Measurements from ENCODE around the gene IGFLR1. TPM values are rescaled to one million over a fixed set of nuclear protein-coding genes. Genes with fewer than 3 reads are reported as not detected.
A peak's percentile ranks its signal among the peaks of the same experiment; 100 is the strongest.
"Not testable (repeated sequence)": the region's sequence is repeated elsewhere in the genome, so short reads cannot be mapped to it uniquely, and the experiment has no call there.

The IGFLR1 gene
- polyA plus RNA-seq, 1 donor = 3.3 TPM

DNA sequence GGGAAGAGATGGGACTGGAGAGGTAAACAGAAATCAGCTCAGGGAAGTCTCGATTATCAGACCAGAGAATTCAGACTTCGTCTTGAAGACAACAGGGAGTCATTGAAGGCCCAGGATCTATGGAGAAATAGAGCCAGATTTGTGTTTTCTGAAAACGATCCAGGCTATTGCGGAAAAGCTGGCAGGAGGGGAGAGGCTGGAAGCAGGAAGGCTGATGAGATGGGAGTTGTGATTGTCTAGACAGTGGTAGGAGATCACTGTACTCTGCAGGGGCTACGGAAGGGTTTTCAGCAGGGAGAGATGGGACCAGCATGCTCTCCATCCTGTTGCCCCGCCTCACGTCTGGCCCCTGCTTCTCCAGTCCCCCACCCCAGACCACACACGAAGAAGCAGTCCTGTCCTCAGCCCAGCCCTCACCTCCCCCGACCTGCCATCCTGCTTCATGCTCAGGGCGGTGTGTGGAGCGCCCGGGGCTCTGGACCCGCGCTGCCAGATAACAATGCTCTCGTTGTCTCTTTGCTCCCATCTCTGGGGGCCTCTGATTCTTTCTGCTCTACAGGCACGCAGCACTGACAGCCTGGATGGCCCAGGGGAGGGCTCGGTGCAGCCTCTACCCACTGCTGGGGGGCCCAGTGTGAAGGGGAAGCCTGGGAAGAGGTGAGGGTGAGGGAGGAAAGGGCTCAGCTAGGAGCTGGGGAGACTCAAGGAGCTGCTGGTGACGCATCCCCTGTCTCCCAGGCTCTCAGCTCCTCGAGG, 35.0 kb upstream of the IGFLR1 start:
- DNase-seq (ENCODE audit: low read depth) = no peak

DNA sequence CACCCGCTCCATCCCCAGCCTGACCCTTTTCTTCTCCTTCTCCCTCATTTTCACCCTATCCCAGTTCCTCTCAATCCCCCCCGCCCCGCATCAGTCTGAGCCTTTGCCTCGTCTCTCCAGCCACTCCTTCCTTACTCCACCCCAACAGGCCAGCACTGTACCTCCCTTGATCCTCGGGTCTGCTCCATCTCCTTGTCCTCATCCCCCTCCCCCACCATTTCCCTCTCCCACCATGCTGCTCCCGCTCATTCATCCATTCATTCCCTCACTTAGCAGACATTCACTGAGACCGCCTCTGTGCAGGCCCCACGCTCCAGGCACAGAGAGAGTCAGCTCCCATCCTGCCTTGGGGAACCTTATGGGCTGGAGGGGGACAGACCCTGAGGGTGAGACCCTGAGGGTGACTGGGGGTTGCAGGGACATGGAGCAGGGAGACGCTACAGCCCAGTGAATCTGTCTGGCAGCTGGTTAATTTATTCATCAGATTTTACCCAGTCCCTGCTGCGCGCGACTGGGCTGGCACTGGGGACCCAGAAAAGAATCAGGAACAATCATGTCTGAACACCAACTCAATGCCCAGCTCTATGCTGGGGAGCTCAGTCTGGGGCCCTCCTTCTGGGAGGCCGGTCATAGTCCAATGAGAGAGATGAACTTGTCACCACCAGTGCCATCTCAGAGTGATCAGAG, 34.0 kb upstream of the IGFLR1 start:
- DNase-seq (ENCODE audit: low read depth) = no peak

DNA sequence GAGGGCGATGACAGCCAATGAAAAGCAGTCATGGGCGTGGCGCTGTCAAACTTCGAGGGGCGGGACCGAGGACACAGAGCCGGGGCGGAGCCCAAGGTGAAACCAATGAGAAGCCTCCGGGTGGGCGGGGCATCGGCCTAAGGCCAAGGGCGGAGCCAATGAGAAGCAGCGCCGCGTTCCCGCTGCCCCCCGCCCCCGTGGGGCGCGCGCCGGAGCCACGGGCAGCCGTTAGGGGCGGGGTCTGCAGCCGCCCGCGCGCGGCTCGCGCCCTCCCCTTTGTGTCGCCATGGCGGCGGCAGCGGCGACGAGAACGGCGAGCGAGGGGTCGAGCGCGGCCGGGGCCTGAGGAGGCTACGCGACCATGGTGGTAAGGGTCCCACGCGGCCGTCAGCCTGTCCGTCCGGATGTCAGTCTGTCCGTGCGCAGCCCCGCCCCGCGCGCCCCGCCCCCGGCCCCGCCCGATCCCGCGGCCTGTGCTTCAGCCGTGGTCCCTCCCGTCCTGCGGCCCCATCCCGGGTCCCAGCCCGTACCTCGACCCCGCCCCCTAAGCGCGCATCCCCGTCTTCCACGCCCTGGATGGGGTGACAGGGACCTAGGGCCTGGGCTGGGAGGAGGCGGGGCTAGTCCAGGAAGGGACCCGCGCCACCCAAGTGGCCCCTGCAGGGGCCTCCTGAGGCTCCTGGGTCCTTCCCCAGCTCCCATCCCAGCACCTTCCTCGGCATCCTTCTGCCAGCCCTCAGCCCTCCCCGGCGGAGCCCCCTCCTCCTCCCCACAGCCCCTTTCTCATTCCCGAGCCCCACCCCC, 33.2 kb upstream of the IGFLR1 start, which contains the start of gene ARHGAP33:
Gene ARHGAP33 (plus strand): TSS at position 267 of the 804 bp plus-strand sequence. CDS start 95 bp downstream, at position 362.
- peak; percentile 88 for DNase-seq (ENCODE audit: low read depth)

DNA sequence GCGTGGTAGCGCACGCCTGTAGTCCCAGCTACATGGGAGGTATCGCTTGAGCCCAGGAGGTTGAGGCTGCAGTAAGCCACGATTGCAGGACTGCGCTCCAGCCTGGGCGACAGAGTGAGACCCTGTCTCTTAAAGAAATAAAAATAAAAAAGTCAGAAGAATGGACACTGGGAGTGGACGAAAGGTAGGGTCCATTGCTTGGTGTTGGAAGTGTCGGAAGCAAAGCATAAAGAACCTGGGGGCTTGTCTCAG, 32.7 kb upstream of the IGFLR1 start:
- DNase-seq (ENCODE audit: low read depth) = no peak

DNA sequence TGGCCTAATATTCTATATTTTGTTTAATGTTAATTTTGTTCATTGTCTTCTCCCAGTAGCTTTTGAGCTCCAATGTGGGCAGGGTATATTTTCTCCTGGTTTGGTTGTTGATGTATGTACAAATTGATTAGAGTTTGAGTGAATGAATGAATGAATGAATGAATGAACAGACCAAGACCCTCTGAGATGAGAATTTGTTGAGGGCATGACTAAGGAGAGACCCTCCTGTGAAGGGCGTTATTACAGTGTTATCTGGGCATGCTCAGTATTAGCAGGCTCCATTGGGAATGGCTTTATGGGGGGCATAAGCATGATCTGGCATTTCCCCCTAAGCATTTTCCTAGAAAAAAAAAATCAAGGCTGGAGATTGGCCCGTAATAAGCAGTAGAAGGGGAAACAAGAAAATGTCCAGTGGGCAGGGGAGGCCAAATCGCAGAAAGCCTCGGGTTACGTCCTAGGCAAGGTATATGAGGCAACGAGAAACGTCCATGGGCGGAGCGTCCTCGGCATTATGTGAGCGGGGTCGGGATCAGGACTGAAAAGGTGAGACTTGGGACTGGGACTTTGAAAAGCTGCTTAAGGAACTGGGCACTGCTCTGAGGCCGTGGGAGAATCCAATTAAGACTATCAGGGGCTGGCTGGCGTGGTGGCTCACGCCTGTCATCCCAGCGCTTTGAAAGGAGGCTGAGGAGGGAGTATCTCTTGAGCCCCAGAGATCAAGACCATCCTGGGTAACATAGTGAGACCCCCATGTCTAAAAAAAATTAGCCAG, 32.2 kb upstream of the IGFLR1 start:
- DNase-seq (ENCODE audit: low read depth) = no peak

DNA sequence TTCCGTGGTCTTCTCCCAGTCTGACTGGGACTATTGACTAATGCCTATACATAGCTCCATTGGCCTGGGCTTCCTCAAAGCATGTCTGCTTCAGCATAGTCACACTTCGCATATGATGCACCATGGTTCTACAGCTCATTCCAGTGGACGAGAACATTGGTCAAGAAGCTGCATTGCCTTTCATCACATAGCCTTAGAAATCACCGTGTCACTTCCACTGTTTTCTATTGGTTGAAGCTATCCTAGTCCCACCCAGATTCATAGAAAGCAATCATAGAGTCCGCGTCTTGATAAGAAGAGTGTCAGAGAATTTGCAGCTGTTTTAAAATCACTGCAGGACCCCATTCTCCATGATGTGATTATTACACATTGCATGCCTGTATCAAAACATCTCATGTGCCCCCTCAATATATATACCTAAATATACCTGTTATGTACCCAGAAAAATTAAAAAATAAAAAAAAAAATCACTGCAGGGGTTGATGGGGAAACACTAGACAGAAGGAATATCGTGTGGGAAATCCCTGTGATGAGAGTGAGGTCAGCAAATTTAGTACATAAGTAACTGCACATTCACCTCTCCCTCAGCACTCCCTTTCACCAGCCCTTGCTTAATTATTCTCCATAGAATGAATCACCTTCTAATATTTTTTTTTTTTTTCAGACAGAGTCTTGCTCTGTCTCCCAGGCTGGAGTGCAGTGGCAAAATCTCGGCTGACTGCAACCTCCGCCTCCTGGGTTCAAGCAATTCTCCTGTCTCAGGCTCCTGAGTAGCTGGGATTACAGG, 31.0 kb upstream of the IGFLR1 start:
- no peak for DNase-seq (ENCODE audit: low read depth)

DNA sequence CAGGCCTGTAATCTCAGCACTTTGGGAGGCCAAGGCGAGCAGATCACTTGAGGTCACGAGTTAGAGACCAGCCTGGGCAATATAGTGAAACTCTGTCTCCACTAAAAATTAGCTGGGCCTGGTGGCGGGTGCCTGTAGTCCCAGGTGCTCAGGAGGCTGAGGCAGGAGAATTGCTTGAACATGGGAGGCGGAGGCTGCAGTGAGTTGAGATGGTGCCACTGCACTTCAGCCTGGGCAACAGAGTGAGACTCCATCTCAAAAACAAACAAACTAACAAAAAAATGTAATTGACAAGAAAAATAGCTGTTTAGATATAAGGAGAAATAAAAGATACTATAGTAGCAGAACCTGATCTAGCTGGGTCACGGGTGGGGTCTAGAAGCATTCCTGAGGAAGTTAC, 30.1 kb upstream of the IGFLR1 start:
- not testable (repeated sequence) for DNase-seq (ENCODE audit: low read depth)

DNA sequence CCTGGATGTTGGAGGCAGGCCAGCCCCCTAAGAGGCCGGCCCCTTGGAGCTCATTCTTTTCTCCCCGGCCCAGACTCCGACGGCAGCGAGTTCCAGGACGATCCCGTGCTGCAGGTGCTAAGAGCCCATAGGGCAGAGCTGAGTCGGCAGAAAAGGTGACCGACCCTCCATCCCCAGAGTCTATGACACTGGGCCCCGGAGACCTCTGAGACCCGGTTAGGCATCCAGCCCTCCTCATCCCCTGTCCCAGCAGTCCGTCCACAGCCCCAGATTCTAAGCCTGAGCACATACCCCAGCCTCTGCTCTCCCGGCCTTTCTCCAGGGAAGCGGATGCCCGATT, 25.8 kb upstream of the IGFLR1 start:
- no peak for DNase-seq (ENCODE audit: low read depth)

DNA sequence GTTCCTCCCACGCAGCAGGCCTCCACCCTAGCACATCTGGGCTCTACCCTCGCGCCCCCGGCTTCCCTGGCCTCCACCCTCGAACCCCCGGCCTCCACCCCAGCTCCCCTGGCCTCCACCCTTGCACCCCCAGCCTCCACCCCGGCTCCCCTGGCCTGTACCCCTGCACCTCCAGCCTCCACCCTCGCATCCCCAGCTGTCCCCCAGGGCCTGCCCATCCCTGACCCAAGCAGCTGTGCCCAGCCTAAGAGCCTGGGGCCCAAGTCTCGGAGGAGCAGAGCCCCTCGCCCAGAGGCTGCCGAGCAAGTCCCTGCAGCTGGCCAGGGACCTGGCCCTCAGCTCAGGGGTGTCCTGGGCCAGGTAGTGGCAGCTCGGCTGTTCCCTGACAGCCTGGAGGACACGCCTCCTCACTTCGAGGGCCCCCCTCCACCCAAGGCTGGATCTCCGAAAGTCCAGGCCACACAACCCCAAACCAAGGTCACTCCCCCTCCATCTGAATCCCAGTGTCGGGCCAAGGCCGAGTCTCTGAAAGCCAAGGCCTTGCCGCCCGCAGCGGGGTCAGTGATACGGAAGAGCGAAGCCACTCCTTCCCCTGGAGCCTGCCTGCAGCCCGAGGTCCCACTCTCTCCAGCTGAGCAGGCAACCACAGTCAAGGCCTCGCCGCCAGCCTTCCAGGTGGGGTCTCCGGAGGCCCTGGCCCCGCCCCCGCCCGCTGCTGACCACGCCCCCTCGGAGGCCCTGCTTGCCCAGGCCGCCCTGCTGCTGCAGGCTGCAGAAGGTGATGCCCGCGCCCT, 25.2 kb upstream of the IGFLR1 start:
- no peak for DNase-seq (ENCODE audit: low read depth)

DNA sequence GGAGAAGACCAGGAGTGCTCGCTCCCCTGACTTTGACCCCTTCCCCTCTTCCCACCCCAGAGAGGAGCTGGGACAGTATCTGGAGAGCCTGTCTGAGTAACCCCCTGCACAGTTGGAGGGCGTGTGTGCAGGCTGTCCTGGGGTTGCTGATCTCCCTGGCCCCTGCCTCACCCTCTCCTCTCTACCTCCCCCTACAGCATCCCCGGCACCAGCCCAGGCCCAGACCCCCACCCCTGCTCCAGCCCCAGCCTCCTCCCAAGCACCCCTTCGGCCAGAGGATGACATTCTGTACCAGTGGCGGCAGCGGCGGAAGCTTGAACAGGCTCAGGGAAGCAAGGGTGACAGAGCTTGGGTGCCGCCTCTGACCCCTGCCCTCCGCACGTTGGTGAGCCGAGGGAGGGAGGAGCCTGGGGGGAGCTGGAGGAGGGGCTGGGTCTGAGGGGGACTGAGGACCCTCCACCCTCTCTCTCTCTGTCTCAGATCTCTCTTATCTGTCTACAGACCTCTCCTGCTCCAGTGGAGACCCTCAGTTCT, 24.4 kb upstream of the IGFLR1 start:
- no peak for DNase-seq (ENCODE audit: low read depth)

DNA sequence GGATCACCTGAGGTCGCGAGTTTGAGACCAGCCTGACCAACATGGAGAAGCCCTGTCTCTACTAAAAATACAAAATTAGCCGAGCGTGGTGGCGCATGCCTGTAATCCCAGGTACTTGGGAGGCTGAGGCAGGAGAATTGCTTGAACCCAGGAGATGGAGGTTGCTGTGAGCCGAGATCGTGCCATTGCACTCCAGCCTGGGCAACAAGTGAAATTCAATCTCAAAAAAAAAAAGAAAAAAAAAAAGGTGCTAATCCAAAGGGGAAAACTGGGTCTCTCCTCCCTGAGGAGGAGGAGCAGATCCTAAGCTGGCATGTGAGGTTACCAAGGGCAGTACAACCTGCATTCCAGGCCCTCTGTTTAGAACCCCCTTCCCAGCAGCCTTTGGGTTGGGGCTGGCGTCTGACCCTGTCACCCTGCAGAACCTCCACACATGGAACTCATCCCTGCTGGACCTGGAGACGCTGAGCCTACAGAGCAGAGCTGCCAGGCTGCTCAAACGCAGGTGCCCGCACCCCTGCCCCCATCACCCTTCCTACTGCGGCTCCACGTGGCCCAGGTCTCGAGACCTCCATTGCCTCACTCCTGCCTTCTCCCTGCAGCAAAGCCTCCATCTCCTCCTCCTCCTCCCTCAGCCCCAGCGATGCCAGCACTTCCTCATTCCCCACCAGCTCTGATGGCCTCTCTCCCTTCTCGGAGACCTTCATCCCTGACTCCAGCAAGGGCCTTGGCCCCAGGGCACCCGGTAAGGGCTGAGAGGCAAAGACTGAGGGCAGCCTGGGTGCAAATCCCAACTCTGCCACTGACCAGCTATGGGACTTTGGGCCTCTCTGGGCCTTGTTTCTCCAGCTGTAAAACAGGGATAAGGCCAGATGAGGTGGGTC, 22.4 kb upstream of the IGFLR1 start:
- no peak for DNase-seq (ENCODE audit: low read depth)

DNA sequence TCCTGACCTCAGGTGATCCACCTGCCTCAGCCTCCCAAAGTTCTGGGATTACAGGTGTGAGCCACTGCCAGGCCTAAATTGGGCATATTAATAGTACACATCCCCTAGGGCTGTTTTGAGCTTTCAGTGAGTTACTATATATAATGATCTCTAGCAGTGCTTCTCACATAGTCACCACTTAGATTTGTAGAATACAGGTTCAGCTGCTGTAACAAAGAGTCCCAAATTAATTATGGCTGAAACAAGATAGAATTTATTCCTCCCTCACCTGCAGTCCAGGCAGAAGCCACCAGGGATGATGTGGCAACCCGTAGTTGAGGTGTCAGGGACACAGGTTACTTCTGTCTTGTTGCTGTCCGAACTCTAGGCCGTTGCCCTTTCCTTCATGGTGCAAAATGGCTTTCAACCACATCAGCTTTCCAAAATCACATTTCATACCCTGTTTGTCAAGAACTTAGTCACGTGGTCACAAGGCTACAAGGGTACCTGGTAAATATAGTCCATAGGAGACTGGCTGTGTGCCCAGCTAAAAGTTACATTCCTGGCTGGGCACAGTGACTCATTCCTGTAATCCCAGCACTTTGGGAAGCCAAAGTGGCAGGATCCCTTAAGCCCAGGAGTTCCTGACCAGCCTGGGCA, 18.6 kb upstream of the IGFLR1 start:
- DNase-seq (ENCODE audit: low read depth) = no peak

DNA sequence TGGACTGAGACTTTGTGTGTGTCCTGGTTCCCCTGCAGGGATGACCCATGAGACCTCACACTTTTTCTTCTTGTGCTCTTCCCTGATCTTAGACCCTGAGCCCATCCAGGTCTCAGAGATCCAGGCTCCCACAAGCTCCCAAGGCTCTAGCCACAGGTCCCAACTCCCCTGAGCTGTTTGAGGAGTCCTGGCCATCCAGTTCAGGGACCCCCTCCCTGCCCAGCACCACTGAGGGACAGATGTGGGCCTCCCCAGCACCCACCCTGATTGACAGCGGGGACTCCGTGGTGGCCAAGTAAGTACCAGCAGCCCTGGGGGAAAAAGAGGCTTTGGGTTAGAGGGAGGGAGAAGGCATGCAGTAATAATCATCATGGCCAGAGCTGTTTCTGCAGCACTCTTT, 17.4 kb upstream of the IGFLR1 start:
- DNase-seq (ENCODE audit: low read depth) = no peak

DNA sequence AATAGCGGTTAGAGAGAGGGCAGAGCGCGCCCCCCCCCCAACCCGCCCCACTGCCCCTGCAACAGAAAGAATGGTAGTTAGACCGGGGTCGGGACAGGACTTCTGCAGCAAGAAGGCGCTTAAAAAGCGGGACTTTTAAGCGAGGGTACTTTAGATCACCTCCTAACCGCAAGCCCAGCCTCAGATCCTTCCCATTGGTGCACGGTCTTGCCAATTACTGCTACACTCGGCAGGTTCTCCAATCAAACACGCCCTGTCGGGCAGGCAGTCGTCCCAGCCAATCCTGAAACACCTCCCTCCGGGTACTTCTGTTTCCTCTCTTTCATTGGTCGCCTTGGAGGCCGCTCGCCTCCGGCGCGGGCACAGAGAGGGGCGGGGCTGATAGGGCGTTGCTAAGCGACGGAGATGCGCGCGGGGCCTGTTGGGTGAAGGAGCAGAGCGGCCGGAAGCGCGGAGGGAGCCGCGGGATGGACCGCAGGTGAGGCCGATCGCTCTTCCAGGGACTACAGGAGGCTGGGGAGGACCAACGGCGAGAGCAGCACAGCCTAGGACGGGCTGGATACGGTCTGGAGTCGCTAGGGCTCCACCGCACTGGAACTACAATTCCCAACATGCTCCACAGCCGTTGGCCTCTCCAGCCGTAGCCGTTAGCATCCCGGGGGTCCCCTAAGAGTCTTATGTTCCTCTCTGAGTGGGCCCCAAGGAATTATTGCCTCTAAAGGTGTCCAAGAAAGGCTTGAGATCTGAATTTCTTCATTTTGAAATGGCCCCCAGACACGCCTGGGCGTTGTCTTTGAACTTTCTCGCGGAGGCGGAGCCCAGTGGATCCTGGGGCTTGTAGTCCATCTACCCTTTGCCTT, 15.7 kb upstream of the IGFLR1 start, which contains the start of gene PROSER3:
Gene PROSER3 (plus strand): TSS at position 428 of the 860 bp plus-strand sequence. CDS start 40 bp downstream, at position 468.
- peak; percentile 100 for DNase-seq (ENCODE audit: low read depth)

DNA sequence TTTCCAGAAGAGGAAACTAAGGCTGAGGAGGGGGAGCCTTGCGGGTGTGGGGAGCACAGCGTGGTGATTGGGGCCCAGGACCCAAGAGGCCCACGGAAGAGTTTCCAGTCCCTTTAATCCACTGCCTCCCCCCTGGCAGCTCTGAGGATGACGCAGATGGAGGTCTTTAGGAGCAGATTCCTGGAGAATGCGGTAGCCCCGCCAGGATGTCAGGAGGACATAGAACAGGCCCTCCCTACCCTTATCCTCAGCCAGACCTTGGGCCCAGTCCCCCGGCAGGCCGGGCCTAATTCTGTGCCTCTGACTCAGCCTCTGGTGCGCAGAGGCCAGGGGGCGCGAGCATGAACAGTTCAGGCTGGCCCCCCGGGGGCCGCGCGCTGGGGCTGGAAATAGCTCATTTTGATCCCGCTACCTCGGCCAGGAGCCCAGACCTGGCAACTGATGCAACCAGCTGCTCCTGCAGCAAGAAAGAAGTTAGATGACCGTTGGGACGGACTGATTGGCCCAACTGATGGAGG, 15.0 kb upstream of the IGFLR1 start:
- peak; percentile 91 for DNase-seq (ENCODE audit: low read depth)

DNA sequence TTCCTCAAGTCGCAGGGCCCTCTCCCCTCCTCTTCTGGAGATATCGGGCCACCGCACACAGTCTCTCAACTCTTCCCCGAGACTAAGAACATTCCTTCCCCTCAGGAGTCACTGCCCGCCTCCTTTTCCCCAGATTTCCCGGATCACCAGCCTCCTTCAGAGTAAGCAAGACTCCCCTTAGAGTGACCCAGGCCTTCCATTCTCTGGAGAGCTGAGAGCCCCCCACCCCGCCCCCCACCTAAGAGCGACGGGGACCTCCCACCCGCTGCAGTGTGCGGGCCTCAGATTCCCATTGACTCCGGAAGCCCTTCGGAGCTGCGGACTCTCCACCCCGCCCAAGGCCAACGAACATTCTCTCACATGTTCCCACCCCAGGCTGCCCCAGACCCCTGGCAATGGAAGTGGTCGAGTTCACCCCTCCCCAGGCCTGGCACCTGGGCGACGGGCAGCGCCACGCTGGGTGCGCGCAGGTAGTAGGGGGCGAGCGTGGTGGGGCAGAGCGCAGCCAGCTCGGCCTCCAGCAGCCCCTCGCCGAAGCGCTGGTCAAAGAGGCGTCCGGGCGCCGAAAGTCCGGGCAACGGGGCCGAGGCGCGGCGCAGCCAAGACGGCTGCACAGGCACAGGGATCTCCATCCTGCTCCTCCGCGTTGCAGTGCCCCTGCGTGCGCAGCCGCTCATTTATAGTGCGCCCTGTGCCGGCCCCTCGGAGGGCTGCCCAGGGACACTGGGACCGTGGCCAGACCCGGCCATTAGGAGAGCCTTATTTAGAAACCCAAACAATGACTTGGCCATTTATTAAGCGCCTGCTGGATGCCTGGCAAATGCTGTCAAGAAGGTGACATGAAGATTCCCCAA, 14.4 kb upstream of the IGFLR1 start, which contains the start of gene HSPB6:
Gene HSPB6 (minus strand): TSS at position 653 of the 854 bp plus-strand sequence. CDS start 21 bp downstream, at position 632.
- no peak for DNase-seq (ENCODE audit: low read depth)

Measured in forelimb muscle (tissue), 1 donor.